K562 (cell line): ENCODE data around the gene PRR29. TPM values are rescaled to one million over a fixed set of nuclear protein-coding genes. Genes with fewer than 3 reads are reported as not detected.

Experiments
- ARID1B ChIP-seq: fragments of 450-650 bp; IDR thresholded peaks from 2 replicates; pipeline ENCODE4 v1.6.1; 2016; ENCODE audit warnings: antibody characterized with exemption, mild to moderate bottlenecking, inconsistent platforms
- ARID3A ChIP-seq: IDR thresholded peaks from 2 replicates; pipeline ENCODE4 v1.6.1; 2012; ENCODE audit warnings: low read depth, low read length, improper control_type of control experiment, borderline replicate concordance
- HCFC1 ChIP-seq: IDR thresholded peaks from 2 replicates; pipeline ENCODE4 v1.6.1; 2012; ENCODE audit warnings: low read depth, low read length, improper control_type of control experiment
- MCM7 ChIP-seq, 2 experiments: fragments of 450-650 bp; IDR thresholded peaks; 2 replicates each; pipeline ENCODE4 v1.6.1; 2016 to 2018
- MEF2D ChIP-seq: conservative IDR thresholded peaks from 2 replicates; pipeline ENCODE4 v1.6.1; 2016; ENCODE audit warnings: low read depth, missing genetic modification characterization, missing compliant biosample characterization
- NFIX ChIP-seq: fragments of 250-450 bp; sonication (Bioruptor Pico); IDR thresholded peaks from 2 replicates; pipeline ENCODE4 v1.4.0; 2020; ENCODE audit warnings: low read depth, mild to moderate bottlenecking, moderate library complexity
- NRF1 ChIP-seq, 2 experiments: fragments of 450-650 bp; IDR thresholded peaks in 1 of 2; conservative IDR thresholded peaks in 1 of 2; 2 replicates each; pipeline ENCODE4 v1.6.1; 2014; ENCODE audit warnings: mild to moderate bottlenecking in 2 of 2
- PHF8 ChIP-seq: fragments of 200-600 bp; sonication (generic); IDR thresholded peaks from 2 replicates; pipeline ENCODE4 v1.6.1; 2012; ENCODE audit warnings: mixed run types, mild to moderate bottlenecking, inconsistent platforms, low read length, moderate library complexity, borderline replicate concordance
- PREB ChIP-seq: sonication (generic); formaldehyde crosslinking; IDR thresholded peaks from 2 replicates; pipeline ENCODE4 v1.8.1; 2023; ENCODE audit warnings: mild to moderate bottlenecking, missing genetic modification reagents
- XRCC5 ChIP-seq: fragments of 200-400 bp; formaldehyde crosslinking; IDR thresholded peaks from 2 replicates; pipeline ENCODE4 v1.6.1; 2017; ENCODE audit warnings: low read depth, mild to moderate bottlenecking, low read length
- ZBTB40 ChIP-seq, 2 experiments: fragments of 450-650 bp in 1 of 2; sonication (generic) in 1 of 2; formaldehyde crosslinking in 1 of 2; IDR thresholded peaks; 2 replicates each; pipeline versions ENCODE4 v1.7.1 to v1.9.0; 2016 to 2022; ENCODE audit warnings: inconsistent platforms in 1 of 2, mild to moderate bottlenecking in 1 of 2, missing genetic modification reagents in 1 of 2
- ZEB2 ChIP-seq: fragments of 450-650 bp; IDR thresholded peaks from 2 replicates; pipeline ENCODE4 v1.6.1; 2016
- ZNF655 ChIP-seq: fragments of 250-450 bp; sonication (Bioruptor Pico); IDR thresholded peaks from 2 replicates; pipeline ENCODE4 v1.5.0; 2021
- ZNF717 ChIP-seq: fragments of 250-450 bp; sonication (Bioruptor Pico); IDR thresholded peaks from 2 replicates; pipeline ENCODE4 v1.5.0; 2021
- ZSCAN29 ChIP-seq: fragments of 450-650 bp; IDR thresholded peaks from 2 replicates; pipeline ENCODE4 v1.6.1; 2017
- polyA plus RNA-seq, 8 experiments: library from polyadenylated mRNA; depleted of rRNA in 4 of 8; stranded (reverse) in 5 of 8; unstranded in 3 of 8; fragments of >200 nt; fragmentation: Nextera tagmentation in 2 of 8; fragmentation: Illumina TruSeq in 1 of 8; extraction: Ambion mirVana in 2 of 8; extraction: Trizol in 1 of 8; gene quantifications; 2 replicates each; pipeline versions ENCODE4 v1.2.1 to v1.2.3, GENCODE V29; 2011 to 2014; ENCODE audit warnings: inconsistent platforms in 1 of 8, missing spikeins in 1 of 8
- total RNA-seq, 7 experiments: library from RNA; depleted of rRNA in 6 of 7; stranded (reverse); fragments of >200 nt in 6 of 7; fragmentation: Illumina TruSeq in 2 of 7; extraction: Trizol in 2 of 7; gene quantifications; 2 replicates each; pipeline versions ENCODE4 v1.2.1 to v1.2.3, GENCODE V29; 2011 to 2021; ENCODE audit warnings: low replicate concordance in 1 of 7

Gene PRR29
- total and polyA plus RNA-seq, 9 of the 15 experiments (the other 6 are each of a cell fraction or from before 2014, with no cell fraction given) = 0.08 to 0.58 (median 0.15) TPM; not detected in 5

- TF ChIP-seq NFIX (CRISPR knock-in tag) = no peak
- no peak for TF ChIP-seq PREB
- peak; percentile 86 to 89 for TF ChIP-seq NRF1 (conservative IDR thresholded peaks at IDR 0.05 in 1 of 2, IDR thresholded peaks at IDR 0.05 in 1 of 2)
- TF ChIP-seq ARID3A = no peak
- peak; percentile 64 for TF ChIP-seq ZBTB40 (IDR thresholded peaks at IDR 0.05)
- no peak for TF ChIP-seq ZBTB40 (CRISPR knock-in tag; IDR thresholded peaks at IDR 0.05)
- 0 out of 2 replicates have a peak, but pooled peaks have one; percentile 32 for TF ChIP-seq XRCC5
- TF ChIP-seq ZNF655 = no peak
- TF ChIP-seq MEF2D (tag) = no peak; the same call in 1 of the 2 replicates
- TF ChIP-seq ARID1B = peak; percentile 96
- TF ChIP-seq ZSCAN29 = no peak
- TF ChIP-seq ZEB2 = no peak
- TF ChIP-seq ZNF717 (CRISPR knock-in tag) = no peak
- TF ChIP-seq HCFC1 = no peak
- TF ChIP-seq PHF8 = peak; percentile 63; the same call in 1 of the 2 replicates
- TF ChIP-seq MCM7 (IDR thresholded peaks at IDR 0.05) = no peak
Observed at GRCh38 chr17:64006361-64007088, 8.4 kb downstream of the PRR29 start (continued).
